SU-DHL-6 (cell line): Measurements from ENCODE around the gene SNX13.

Experiments
- H2AFZ ChIP-seq: fragments of 200-600 bp; sonication (generic); 2 replicates; pipeline ENCODE4 v1.6.1; 2014; ENCODE audit warnings: low read depth, mild to moderate bottlenecking, moderate library complexity, mixed read lengths, antibody characterized with exemption, low read length; ENCODE audit not compliant: severe bottlenecking
- H3F3A ChIP-seq: fragments of 200-600 bp; shearing (Covaris generic); 2 replicates; pipeline ENCODE4 v1.6.0; 2016; ENCODE audit warnings: antibody characterized with exemption, mild to moderate bottlenecking; ENCODE audit not compliant: insufficient read depth
- H3K27ac ChIP-seq: fragments of 200-600 bp; sonication (generic); 2 replicates; pipeline ENCODE4 v1.5.1; 2016; ENCODE audit warnings: low read depth, mild to moderate bottlenecking, low read length, moderate library complexity, mixed read lengths
- H3K27me3 ChIP-seq: fragments of 200-600 bp; sonication (generic), shearing (Covaris generic); 2 replicates; pipeline ENCODE4 v1.6.0; 2014; ENCODE audit warnings: mild to moderate bottlenecking, low read length
- H3K36me3 ChIP-seq: fragments of 200-600 bp; sonication (generic); 2 replicates; pipeline ENCODE4 v1.6.1; 2014; ENCODE audit warnings: mild to moderate bottlenecking, low read length, mixed read lengths
- H3K4me2 ChIP-seq: fragments of 300-600, 200-600 bp; shearing (Covaris generic), sonication (generic); 2 replicates; pipeline ENCODE4 v1.6.0; 2014; ENCODE audit warnings: low read length, low read depth, mild to moderate bottlenecking; ENCODE audit not compliant: poor library complexity, severe bottlenecking
- H3K4me3 ChIP-seq: fragments of 200-600 bp; sonication (generic); 2 replicates; pipeline ENCODE4 v1.5.1; 2014; ENCODE audit warnings: antibody characterized with exemption, low read length, mild to moderate bottlenecking, mixed read lengths; ENCODE audit not compliant: insufficient read depth, poor library complexity, severe bottlenecking
- H3K79me2 ChIP-seq: fragments of 200-600 bp; sonication (generic); 2 replicates; pipeline ENCODE4 v1.6.1; 2014; ENCODE audit warnings: mild to moderate bottlenecking, low read length, moderate library complexity; ENCODE audit not compliant: insufficient read depth
- H3K9ac ChIP-seq: fragments of 200-600 bp; sonication (generic); 2 replicates; pipeline ENCODE4 v1.7.0; 2014; ENCODE audit warnings: mild to moderate bottlenecking, low read length
- H3K9me2 ChIP-seq: fragments of 200-600 bp; sonication (generic); replicated peaks from 2 replicates; pipeline ENCODE4 v1.6.1; 2014; ENCODE audit warnings: low read length; ENCODE audit not compliant: insufficient read depth
- H3K9me3 ChIP-seq: fragments of 200-600 bp; sonication (generic); 2 replicates; pipeline ENCODE4 v1.6.1; 2014; ENCODE audit warnings: low read length, mixed read lengths; ENCODE audit not compliant: insufficient read depth
- H4K20me1 ChIP-seq: fragments of 200-600 bp; sonication (generic); 2 replicates; pipeline ENCODE4 v1.6.1; 2014; ENCODE audit warnings: low read depth, mild to moderate bottlenecking, antibody characterized with exemption, low read length, moderate library complexity, mixed read lengths
- EZH2phosphoT487 ChIP-seq: fragments of 200-600 bp; sonication (generic), shearing (Covaris generic); conservative IDR thresholded peaks from 2 replicates; pipeline ENCODE4 v1.6.1; 2018; ENCODE audit warnings: mild to moderate bottlenecking, antibody characterized with exemption, low read length, moderate library complexity, mixed read lengths
- TF ChIP-seq, protein P1 (sequence below): fragments of 200-600 bp; sonication (generic); IDR thresholded peaks from one replicate; pipeline ENCODE4 v1.5.1; 2017; ENCODE audit warnings: antibody characterized with exemption, mild to moderate bottlenecking, low read length, moderate library complexity; ENCODE audit not compliant: insufficient read depth, poor library complexity, severe bottlenecking

SNX13 gene

DNA sequence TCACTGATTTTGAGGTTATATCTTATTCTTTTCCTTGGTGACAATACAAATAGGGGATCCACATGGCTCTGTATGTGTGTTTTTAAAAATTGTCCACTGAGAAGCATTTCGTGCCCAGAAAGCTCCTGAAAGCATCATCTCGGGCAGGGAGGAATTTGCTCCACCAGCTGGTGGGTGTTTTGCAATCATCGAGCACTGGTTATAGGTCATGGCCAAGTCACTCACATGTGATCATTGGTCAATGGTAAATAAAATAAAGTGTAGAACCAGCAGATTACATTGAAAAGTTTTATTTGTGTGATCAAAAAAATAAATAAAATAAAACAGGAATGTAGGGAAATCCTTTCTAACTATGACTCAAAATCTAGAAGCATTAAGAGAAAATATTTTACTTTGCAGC, 23.0 kb upstream of the SNX13 start:
- Histone ChIP-seq H3F3A (no peaks in the 10 kb centered on the region), H3K79me2 (no peaks in the 10 kb centered on the region), H2AFZ (no peak overlapping the region), H3K27me3 (no peaks in the 10 kb centered on the region), H3K9ac (no peak overlapping the region), H3K36me3 (no peaks in the 10 kb centered on the region), H3K9me2 (no peaks in the 10 kb centered on the region), H3K4me2 (no peak overlapping the region), H3K4me3 (no peak overlapping the region), H3K27ac (no peak overlapping the region), H3K9me3 (no peaks in the 10 kb centered on the region), H4K20me1 (no peaks in the 10 kb centered on the region)
- TF ChIP-seq EZH2phosphoT487: no peak
- TF ChIP-seq, protein P1, sequence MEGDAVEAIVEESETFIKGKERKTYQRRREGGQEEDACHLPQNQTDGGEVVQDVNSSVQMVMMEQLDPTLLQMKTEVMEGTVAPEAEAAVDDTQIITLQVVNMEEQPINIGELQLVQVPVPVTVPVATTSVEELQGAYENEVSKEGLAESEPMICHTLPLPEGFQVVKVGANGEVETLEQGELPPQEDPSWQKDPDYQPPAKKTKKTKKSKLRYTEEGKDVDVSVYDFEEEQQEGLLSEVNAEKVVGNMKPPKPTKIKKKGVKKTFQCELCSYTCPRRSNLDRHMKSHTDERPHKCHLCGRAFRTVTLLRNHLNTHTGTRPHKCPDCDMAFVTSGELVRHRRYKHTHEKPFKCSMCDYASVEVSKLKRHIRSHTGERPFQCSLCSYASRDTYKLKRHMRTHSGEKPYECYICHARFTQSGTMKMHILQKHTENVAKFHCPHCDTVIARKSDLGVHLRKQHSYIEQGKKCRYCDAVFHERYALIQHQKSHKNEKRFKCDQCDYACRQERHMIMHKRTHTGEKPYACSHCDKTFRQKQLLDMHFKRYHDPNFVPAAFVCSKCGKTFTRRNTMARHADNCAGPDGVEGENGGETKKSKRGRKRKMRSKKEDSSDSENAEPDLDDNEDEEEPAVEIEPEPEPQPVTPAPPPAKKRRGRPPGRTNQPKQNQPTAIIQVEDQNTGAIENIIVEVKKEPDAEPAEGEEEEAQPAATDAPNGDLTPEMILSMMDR: no peak

GRCh38 chr7:17962652-17963051, 22.4 kb upstream of the SNX13 start:
- Histone ChIP-seq H3K27me3 (no peaks in the 10 kb centered on the region), H3K4me3 (no peak overlapping the region), H3F3A (no peaks in the 10 kb centered on the region), H3K9ac (no peak overlapping the region), H3K79me2 (no peaks in the 10 kb centered on the region), H2AFZ (no peak overlapping the region), H3K4me2 (no peak overlapping the region), H3K9me3 (no peaks in the 10 kb centered on the region), H3K36me3 (no peaks in the 10 kb centered on the region), H3K27ac (no peak overlapping the region), H3K9me2 (no peaks in the 10 kb centered on the region), H4K20me1 (no peaks in the 10 kb centered on the region)
- TF ChIP-seq EZH2phosphoT487: no peak
- TF ChIP-seq, protein P1: no peak

- Histone ChIP-seq H3K9me3 (no peaks in the 10 kb centered on the region), H3K27ac (no peak overlapping the region), H3K4me3 (no peak overlapping the region), H3K9ac (no peak overlapping the region), H3K4me2 (no peak overlapping the region), H4K20me1 (no peaks in the 10 kb centered on the region), H3F3A (no peaks in the 10 kb centered on the region), H3K79me2 (no peaks in the 10 kb centered on the region), H3K36me3 (no peaks in the 10 kb centered on the region), H2AFZ (no peak overlapping the region), H3K9me2 (no peaks in the 10 kb centered on the region), H3K27me3 (no peaks in the 10 kb centered on the region; the same call in 1 of the 2 replicates)
- TF ChIP-seq EZH2phosphoT487: no peak
- TF ChIP-seq, protein P1: no peak
Measured at GRCh38 chr7:17957871-17958270, 17.6 kb upstream of the SNX13 start.
